EL (cell line): ENCODE results near the gene DLX1.

Experiments used
- DNase-seq: peaks from one replicate; pipeline ENCODE4 v3.0.0-alpha.2; 2016

DLX1 gene

GRCh38 chr2:172088245-172089004 lies 3.1 kb downstream of the DLX1 start:
- DNase-seq: no peak

GRCh38 chr2:172089005-172089504 lies 3.7 kb downstream of the DLX1 start:
- no peak for DNase-seq

GRCh38 chr2:172089633-172090032 lies 4.3 kb downstream of the DLX1 start:
- no peak for DNase-seq

GRCh38 chr2:172090044-172090961 lies 5.0 kb downstream of the DLX1 start:
- DNase-seq: no peak

- DNase-seq: no peak
Observed at GRCh38 chr2:172091000-172091641, 5.8 kb downstream of the DLX1 start.

- no peak for DNase-seq
Observed at GRCh38 chr2:172091761-172092566, 6.7 kb downstream of the DLX1 start.

GRCh38 chr2:172092716-172093415 lies 7.6 kb downstream of the DLX1 start:
- no peak for DNase-seq

- DNase-seq: no peak
Observed at GRCh38 chr2:172093416-172094293, 8.3 kb downstream of the DLX1 start.

GRCh38 chr2:172094294-172095145 lies 9.2 kb downstream of the DLX1 start:
- DNase-seq: peak; percentile 70

- peak; percentile 95 for DNase-seq
Observed at GRCh38 chr2:172095146-172095904, 10.0 kb downstream of the DLX1 start.

- DNase-seq: peak; percentile 51
Observed at GRCh38 chr2:172095905-172096625, 10.8 kb downstream of the DLX1 start.

- peak; percentile 92 for DNase-seq
Observed at GRCh38 chr2:172096626-172097547, 11.6 kb downstream of the DLX1 start.

GRCh38 chr2:172097557-172098131 lies 12.3 kb downstream of the DLX1 start:
- DNase-seq: peak; percentile 48

GRCh38 chr2:172098287-172098649 lies 13.0 kb downstream of the DLX1 start:
- peak; percentile 38 for DNase-seq

GRCh38 chr2:172098650-172099471 lies 13.6 kb downstream of the DLX1 start:
- DNase-seq: peak; percentile 89
